Measurements from ENCODE around the gene ADAMTS17. TPM values are rescaled to one million over a fixed set of nuclear protein-coding genes. Genes with fewer than 3 reads are reported as not detected.

ADAMTS17 gene
- total and polyA plus RNA-seq, 2 experiments from 2014 or later = 3.7 to 4.4 TPM

DNA sequence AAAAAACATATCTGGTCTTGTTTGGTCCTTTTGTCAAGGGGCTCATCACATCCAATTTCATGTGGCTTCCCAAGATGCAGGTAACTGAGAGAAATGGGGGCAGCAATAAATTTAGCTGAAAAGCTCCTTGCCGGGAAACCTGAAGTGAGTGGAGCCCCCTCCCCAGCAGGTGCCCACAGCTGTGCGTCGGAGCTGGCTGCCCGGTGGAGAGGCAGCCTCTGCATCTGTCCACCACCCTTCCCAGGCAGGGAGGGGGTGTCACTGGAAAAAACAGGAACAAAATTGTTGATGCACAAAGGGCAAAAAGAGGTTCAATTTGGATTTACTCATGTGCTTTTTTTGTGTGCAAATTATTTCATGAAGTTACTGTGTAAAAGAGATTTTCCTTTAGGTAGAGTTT, 359.1 kb downstream of the ADAMTS17 start:
- TF ChIP-seq EZH2 (IDR thresholded peaks at IDR 0.05; ENCODE audit: borderline replicate concordance) (no peak), EZH2phosphoT487 (IDR thresholded peaks at IDR 0.05; ENCODE audit: low read depth, severe bottlenecking, unreplicated experiment) (no peak)
- TF ChIP-seq, protein P1, sequence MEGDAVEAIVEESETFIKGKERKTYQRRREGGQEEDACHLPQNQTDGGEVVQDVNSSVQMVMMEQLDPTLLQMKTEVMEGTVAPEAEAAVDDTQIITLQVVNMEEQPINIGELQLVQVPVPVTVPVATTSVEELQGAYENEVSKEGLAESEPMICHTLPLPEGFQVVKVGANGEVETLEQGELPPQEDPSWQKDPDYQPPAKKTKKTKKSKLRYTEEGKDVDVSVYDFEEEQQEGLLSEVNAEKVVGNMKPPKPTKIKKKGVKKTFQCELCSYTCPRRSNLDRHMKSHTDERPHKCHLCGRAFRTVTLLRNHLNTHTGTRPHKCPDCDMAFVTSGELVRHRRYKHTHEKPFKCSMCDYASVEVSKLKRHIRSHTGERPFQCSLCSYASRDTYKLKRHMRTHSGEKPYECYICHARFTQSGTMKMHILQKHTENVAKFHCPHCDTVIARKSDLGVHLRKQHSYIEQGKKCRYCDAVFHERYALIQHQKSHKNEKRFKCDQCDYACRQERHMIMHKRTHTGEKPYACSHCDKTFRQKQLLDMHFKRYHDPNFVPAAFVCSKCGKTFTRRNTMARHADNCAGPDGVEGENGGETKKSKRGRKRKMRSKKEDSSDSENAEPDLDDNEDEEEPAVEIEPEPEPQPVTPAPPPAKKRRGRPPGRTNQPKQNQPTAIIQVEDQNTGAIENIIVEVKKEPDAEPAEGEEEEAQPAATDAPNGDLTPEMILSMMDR (IDR thresholded peaks at IDR 0.05; ENCODE audit: poor library complexity) = no peak
- no peaks in the 10 kb centered on the region for H4K20me1 ChIP-seq (ENCODE audit: insufficient read depth, poor library complexity, severe bottlenecking)

DNA sequence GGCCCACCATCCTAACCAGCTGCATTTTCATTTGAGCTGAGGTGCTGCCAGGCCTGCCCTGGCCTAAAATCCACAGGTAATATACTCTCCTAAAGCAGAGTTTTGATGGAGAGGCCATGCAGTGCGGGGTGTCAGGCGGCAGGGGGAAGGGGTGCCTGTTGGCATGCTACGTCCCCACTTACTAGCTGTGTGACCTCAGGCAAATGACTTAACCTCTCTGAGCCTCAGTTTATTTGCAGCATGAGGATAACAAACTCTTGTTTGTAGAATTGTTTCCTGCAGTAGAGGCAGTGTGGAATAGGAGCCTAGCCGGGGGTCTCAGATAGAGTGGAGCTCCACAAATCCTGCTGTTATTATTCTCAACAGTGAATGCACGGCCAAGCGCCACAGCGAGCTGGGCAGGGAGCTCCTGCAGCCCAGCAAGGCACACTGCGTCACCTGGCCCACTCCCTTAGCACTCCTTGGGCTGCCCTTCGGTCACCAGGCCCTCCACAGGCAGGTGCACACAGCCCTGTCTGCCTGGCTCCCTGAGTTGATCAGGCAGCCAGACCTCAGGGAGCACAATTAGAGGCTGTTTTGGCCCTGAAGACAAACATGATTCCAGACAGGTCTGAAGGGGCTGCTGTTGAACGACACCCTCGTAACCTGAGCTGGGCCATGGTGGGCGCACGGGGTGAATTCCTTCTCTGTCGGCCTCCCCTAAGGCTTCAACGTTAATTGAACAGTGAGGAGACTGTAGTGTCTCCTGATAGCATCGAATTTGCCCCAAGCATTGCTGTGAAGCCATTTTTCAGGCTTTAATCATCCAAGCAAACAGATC, 359.7 kb downstream of the ADAMTS17 start:
- no peak for TF ChIP-seq EZH2 (IDR thresholded peaks at IDR 0.05; ENCODE audit: borderline replicate concordance)
- TF ChIP-seq, protein P1 (IDR thresholded peaks at IDR 0.05; ENCODE audit: poor library complexity) = no peak
- no peak for TF ChIP-seq EZH2phosphoT487 (IDR thresholded peaks at IDR 0.05; ENCODE audit: low read depth, severe bottlenecking, unreplicated experiment)
- Histone ChIP-seq H3K4me1 (ENCODE audit: insufficient read depth) (peaks cover 13% of the 10 kb centered on the region), H3K27ac (no peak overlapping the region), H2AFZ (no peak overlapping the region), H3K9me3 (ENCODE audit: low read depth) (no peaks in the 10 kb centered on the region), H3K4me2 (no peak overlapping the region), H4K20me1 (ENCODE audit: insufficient read depth, poor library complexity, severe bottlenecking) (no peaks in the 10 kb centered on the region), H3K79me2 (no peaks in the 10 kb centered on the region), H3K36me3 (replicated peaks; ENCODE audit: insufficient read depth, low read depth) (no peaks in the 10 kb centered on the region), H3K27me3 (no peaks in the 10 kb centered on the region), H3K4me3 (no peak overlapping the region), H3K9me2 (replicated peaks; ENCODE audit: insufficient read depth) (no peaks in the 10 kb centered on the region)
- 66% methylated on average over 16 of the region's 16 CpGs for WGBS (ENCODE audit: low lambda C conversion rate, missing lambda C conversion rate)
- no peak for DNase-seq (ENCODE audit: low spot score)

More for the DNA sequence above, 359.1 kb downstream of the ADAMTS17 start:
- no peak overlapping the region for H2AFZ ChIP-seq
- WGBS (ENCODE audit: low lambda C conversion rate, missing lambda C conversion rate) = 36% methylated on average over 4 of the region's 4 CpGs
- H3K27ac ChIP-seq = no peak overlapping the region
- no peaks in the 10 kb centered on the region for H3K9me3 ChIP-seq (ENCODE audit: low read depth)
- no peaks in the 10 kb centered on the region for H3K27me3 ChIP-seq
- no peaks in the 10 kb centered on the region for H3K79me2 ChIP-seq
- no peak overlapping the region for H3K4me3 ChIP-seq
- no peak for DNase-seq (ENCODE audit: low spot score)
- no peak overlapping the region for H3K4me2 ChIP-seq
- no peaks in the 10 kb centered on the region for H3K9me2 ChIP-seq (replicated peaks; ENCODE audit: insufficient read depth)
- H3K36me3 ChIP-seq (replicated peaks; ENCODE audit: insufficient read depth, low read depth) = no peaks in the 10 kb centered on the region
- peaks cover 13% of the 10 kb centered on the region for H3K4me1 ChIP-seq (ENCODE audit: insufficient read depth)

DNA sequence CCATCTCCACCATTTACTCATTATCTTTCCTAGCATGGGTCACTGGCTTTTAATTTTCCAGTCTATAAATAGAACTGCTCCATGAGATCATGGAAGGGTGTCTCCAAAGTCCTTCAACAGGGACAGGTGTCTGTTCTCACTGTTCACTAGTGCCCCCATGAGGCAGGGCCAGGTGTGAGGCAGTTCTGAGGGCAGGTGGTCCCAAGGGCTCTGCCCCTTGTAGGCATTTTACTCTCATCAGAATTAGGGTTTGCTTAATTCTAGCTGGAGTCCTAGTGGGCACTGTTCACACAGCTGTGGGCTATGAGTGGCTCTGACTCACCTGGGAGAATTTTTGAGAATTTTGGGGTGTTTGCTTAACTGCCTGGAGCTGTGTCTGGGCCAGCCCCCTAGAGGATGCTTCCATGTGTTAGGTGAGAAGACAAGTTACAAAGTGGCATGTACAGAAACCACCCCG, 360.6 kb downstream of the ADAMTS17 start:
- WGBS (ENCODE audit: low lambda C conversion rate, missing lambda C conversion rate) = 68% methylated on average over 1 of the region's 1 CpG

More for the DNA sequence above, 360.6 kb downstream of the ADAMTS17 start:
- H2AFZ ChIP-seq = no peak overlapping the region
- TF ChIP-seq EZH2phosphoT487 (IDR thresholded peaks at IDR 0.05; ENCODE audit: low read depth, severe bottlenecking, unreplicated experiment) = no peak
- TF ChIP-seq, protein P1 (IDR thresholded peaks at IDR 0.05; ENCODE audit: poor library complexity) = peak; percentile 5
- no peak overlapping the region for H3K27ac ChIP-seq
- H3K4me2 ChIP-seq = no peak overlapping the region
- no peak for DNase-seq (ENCODE audit: low spot score)
- no peaks in the 10 kb centered on the region for H3K9me2 ChIP-seq (replicated peaks; ENCODE audit: insufficient read depth)
- no peak overlapping the region for H3K4me3 ChIP-seq
- H3K79me2 ChIP-seq = no peaks in the 10 kb centered on the region
- H4K20me1 ChIP-seq (ENCODE audit: insufficient read depth, poor library complexity, severe bottlenecking) = no peaks in the 10 kb centered on the region
- H3K9me3 ChIP-seq (ENCODE audit: low read depth) = no peaks in the 10 kb centered on the region
- peaks cover 13% of the 10 kb centered on the region for H3K4me1 ChIP-seq (ENCODE audit: insufficient read depth)
- H3K36me3 ChIP-seq (replicated peaks; ENCODE audit: insufficient read depth, low read depth) = no peaks in the 10 kb centered on the region
- no peaks in the 10 kb centered on the region for H3K27me3 ChIP-seq

All from hepatocyte (in vitro differentiated cells).